ENCODE measurements around the gene MAGEA8.
"Not testable (repeated sequence)": the region's sequence is repeated elsewhere in the genome, so short reads cannot be mapped to it uniquely, and the experiment has no call there.

MAGEA8 gene

DNA sequence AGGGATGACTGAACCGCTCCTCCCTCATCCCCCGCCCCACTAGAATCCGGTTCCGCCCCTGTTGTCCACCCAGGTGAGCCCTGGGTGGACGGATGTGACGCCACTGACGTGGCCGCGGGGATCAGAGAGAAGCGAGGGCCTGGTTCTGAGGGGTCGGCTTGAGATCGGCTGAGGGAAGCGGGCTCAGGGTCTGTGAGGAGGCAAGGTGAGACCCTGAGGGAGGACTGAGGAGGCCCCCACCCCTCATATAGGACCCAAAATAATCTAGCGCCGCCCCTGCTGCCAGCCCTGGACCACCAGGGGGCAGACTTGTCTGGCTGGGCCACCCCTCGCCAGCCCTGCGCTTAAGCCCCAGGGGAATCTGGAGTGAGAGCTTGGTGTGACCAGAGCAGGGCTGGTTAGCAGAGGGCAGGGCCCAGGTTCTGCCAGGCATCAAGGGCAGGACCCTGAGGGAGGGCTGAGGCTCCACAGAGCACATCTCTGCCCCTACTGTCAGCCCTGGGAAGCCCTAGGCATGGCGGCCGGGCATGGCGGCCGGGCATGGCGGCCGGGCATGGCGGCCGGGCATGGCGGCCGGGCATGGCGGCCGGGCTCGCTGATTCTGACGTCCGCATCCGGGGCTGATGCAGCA, at the start of gene MAGEA8:
TSS of gene MAGEA8 (plus strand) at position 103 of the 631 bp plus-strand sequence. CDS start 3,090 bp downstream, outside the sequence.
- no peak for TF ChIP-seq ZNF274 (IDR thresholded peaks at IDR 0.05; ENCODE audit: low read depth, low read length)
- no peak within 1 kb of the TSS for H3K4me3 ChIP-seq (ENCODE audit: low read length)

GRCh38 chrX:149831473-149831872, 49.5 kb upstream of the MAGEA8 start:
- H3K4me3 ChIP-seq (ENCODE audit: low read length) = no peak overlapping the region
- no peak for TF ChIP-seq ZNF274 (IDR thresholded peaks at IDR 0.05; ENCODE audit: low read depth, low read length)

GRCh38 chrX:149836728-149837127, 44.3 kb upstream of the MAGEA8 start:
- H3K4me3 ChIP-seq (ENCODE audit: low read length) = not testable (repeated sequence)

- no peak for TF ChIP-seq ZNF274 (IDR thresholded peaks at IDR 0.05; ENCODE audit: low read depth, low read length)
- H3K4me3 ChIP-seq (ENCODE audit: low read length) = no peak overlapping the region
Observed at GRCh38 chrX:149837167-149837566, 43.8 kb upstream of the MAGEA8 start.

- no peak for TF ChIP-seq ZNF274 (IDR thresholded peaks at IDR 0.05; ENCODE audit: low read depth, low read length)
- H3K4me3 ChIP-seq (ENCODE audit: low read length) = no peak overlapping the region
Observed at GRCh38 chrX:149837639-149838038, 43.3 kb upstream of the MAGEA8 start.

DNA sequence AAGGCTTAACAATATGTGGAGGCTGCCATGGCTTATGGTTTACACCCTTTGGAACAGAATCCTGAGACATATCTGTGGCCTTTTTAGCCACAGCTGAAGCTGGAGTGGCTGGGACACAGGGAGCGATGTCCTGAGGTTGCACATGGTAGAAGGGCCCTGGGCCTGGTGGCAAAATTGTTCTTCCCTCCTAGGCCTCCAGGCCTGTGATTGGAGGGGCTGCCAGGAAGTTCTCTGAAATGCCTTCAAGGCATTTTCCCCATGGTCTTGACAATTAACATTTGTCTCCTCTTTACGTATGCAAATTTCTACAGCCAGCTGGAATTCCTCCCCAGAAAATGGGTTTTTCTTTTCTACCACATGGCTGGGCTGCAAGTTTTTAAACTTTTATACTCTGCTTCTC, 39.1 kb upstream of the MAGEA8 start:
- H3K4me3 ChIP-seq (ENCODE audit: low read length) = no peak overlapping the region
- no peak for TF ChIP-seq ZNF274 (IDR thresholded peaks at IDR 0.05; ENCODE audit: low read depth, low read length)

GRCh38 chrX:149845385-149845784, 35.6 kb upstream of the MAGEA8 start:
- no peak for TF ChIP-seq ZNF274 (IDR thresholded peaks at IDR 0.05; ENCODE audit: low read depth, low read length)
- no peak overlapping the region for H3K4me3 ChIP-seq (ENCODE audit: low read length)

DNA sequence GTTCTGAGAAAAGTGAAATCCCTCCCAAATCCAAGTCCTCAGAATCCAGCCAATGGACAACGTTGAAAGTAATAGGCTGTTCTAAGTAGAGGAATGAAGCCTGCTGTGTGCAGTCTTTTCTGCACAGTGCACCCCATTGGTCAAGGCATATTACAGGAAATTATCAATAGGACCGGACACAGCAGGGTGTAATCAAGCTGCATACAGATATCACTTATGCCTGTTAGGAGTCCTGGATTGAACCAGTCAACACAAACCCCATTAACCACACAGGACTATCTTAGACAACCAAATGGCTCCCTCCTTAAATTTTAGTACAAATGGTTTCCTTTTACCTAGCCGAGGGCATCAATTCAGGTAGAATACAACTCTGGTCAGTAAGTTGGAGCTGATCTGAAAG, 34.2 kb upstream of the MAGEA8 start:
- no peak overlapping the region for H3K4me3 ChIP-seq (ENCODE audit: low read length)
- TF ChIP-seq ZNF274 (IDR thresholded peaks at IDR 0.05; ENCODE audit: low read depth, low read length) = no peak

DNA sequence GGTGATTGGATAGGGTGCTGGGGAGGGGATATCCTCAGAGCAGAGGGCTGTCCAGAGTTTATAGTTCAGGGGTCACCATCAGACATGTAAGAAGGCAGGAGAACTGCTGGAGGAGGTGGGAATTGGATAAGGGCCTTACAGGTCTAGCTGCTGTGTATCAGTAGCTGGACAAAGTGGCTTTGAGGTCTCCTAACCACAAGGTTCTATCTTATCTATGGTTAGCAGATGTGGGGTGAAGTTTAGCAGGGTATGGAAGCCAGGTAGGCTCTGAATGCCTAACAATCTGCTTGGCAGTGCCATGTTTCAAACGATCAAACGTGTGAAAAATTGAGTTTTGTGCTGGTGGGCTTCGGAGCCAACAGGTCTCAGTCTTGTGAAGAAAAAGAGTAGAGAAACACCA, 32.1 kb upstream of the MAGEA8 start:
- TF ChIP-seq ZNF274 (IDR thresholded peaks at IDR 0.05; ENCODE audit: low read depth, low read length) = no peak
- no peak overlapping the region for H3K4me3 ChIP-seq (ENCODE audit: low read length)

DNA sequence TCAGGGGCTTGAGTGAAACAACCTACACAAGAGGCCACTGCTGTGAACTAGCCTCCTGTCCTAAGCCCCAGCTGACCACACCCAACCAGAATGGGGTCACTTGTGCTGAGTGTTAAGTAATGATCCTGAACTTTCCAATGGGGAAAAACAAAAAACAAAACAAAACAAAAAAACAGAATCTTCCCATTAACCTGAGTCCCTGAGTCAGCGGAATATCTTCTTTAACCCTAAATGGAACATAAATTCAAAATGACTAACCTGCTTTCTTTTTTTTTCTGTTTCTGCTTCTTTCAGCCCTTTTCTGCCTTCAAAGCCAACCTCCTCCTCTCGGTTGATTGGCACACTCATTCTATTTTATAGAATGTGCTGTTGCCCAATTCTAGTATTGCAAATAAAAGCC, 31.2 kb upstream of the MAGEA8 start:
- TF ChIP-seq ZNF274 (IDR thresholded peaks at IDR 0.05; ENCODE audit: low read depth, low read length) = no peak
- no peak overlapping the region for H3K4me3 ChIP-seq (ENCODE audit: low read length)

GRCh38 chrX:149851864-149852263, 29.1 kb upstream of the MAGEA8 start:
- H3K4me3 ChIP-seq (ENCODE audit: low read length) = no peak overlapping the region
- TF ChIP-seq ZNF274 (IDR thresholded peaks at IDR 0.05; ENCODE audit: low read depth, low read length) = no peak

DNA sequence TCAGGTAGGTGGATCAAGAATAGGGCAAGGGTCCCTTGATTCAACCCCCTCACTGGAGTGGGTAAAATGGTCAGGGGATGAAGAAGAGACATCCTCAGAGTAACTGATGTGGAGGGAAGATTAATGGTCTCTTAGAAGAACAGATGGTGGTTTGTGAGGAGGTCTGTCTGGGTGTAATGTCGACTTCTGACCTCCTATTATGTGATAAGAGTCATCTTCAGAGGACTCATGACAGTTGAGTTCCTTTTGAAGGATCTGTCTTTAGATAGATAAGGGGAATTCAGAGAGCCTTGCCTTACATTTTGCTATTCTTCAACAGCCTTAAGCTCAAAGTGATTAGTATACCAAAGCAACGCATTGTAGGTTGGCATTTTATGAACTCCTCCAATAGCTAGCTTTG, 27.1 kb upstream of the MAGEA8 start:
- no peak for TF ChIP-seq ZNF274 (IDR thresholded peaks at IDR 0.05; ENCODE audit: low read depth, low read length)
- no peak overlapping the region for H3K4me3 ChIP-seq (ENCODE audit: low read length)

DNA sequence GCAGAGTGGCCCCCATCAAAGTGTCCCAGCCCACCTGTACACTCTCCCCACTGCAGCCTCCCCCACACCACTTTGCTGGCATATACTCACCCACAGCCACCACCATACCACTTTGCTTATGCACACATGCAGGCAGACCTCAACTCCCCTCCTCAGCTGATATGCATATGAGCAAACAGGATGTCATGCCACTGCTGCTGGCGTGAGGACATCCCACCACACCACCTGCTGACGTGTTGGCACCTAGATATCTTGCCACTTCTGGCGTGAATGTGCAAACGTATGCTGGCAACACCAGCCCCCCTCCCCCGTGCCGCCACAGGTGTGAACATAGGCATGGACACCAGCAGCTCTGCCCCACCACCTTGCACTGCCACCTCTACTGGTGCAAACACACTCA, 22.4 kb upstream of the MAGEA8 start:
- H3K4me3 ChIP-seq (ENCODE audit: low read length) = no peak overlapping the region
- TF ChIP-seq ZNF274 (IDR thresholded peaks at IDR 0.05; ENCODE audit: low read depth, low read length) = no peak

GRCh38 chrX:149860445-149860844, 20.5 kb upstream of the MAGEA8 start:
- no peak for TF ChIP-seq ZNF274 (IDR thresholded peaks at IDR 0.05; ENCODE audit: low read depth, low read length)
- H3K4me3 ChIP-seq (ENCODE audit: low read length) = no peak overlapping the region

GRCh38 chrX:149865390-149865789, 15.6 kb upstream of the MAGEA8 start:
- TF ChIP-seq ZNF274 (IDR thresholded peaks at IDR 0.05; ENCODE audit: low read depth, low read length) = no peak
- no peak overlapping the region for H3K4me3 ChIP-seq (ENCODE audit: low read length)

DNA sequence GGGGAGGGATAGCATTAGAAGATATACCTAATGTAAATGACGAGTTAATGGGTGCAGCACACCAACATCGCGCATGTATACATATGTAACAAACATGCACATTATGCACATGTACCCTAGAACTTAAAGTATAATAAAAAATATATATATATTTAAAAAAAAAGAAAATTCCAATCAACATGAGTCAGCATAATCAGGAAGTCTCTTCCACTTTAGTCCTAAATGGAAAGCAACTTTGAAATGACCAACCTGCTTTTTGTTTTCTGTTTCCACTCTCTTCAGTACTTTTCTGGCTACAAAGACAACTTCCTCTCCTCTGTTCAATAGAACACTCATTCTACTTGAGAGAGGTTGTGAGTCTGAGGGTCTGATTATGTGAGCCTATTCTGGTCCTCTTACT, 13.5 kb upstream of the MAGEA8 start:
- H3K4me3 ChIP-seq (ENCODE audit: low read length) = no peak overlapping the region
- no peak for TF ChIP-seq ZNF274 (IDR thresholded peaks at IDR 0.05; ENCODE audit: low read depth, low read length)
